Measurements from ENCODE around the gene TEX48.

Gene TEX48

GRCh38 chr9:114668146-114668545 lies 13.8 kb downstream of the TEX48 start:
- TF ChIP-seq GLIS3 (CRISPR knock-in tag; IDR thresholded peaks at IDR 0.05) (no peak), PATZ1 (CRISPR knock-in tag; IDR thresholded peaks at IDR 0.05; ENCODE audit: borderline replicate concordance) (no peak), TSHZ2 (CRISPR knock-in tag; IDR thresholded peaks at IDR 0.05) (no peak), BACH2 (CRISPR knock-in tag; IDR thresholded peaks at IDR 0.05; ENCODE audit: borderline replicate concordance) (no peak), ZFP3 (CRISPR knock-in tag; IDR thresholded peaks at IDR 0.05) (no peak), RARB (CRISPR knock-in tag; IDR thresholded peaks at IDR 0.05) (no peak), TCF4 (CRISPR knock-in tag; IDR thresholded peaks at IDR 0.05; ENCODE audit: borderline replicate concordance) (no peak), TOX (CRISPR knock-in tag; IDR thresholded peaks at IDR 0.05; ENCODE audit: borderline replicate concordance) (no peak), ZFP30 (CRISPR knock-in tag; IDR thresholded peaks at IDR 0.05) (no peak), SNAI2 (CRISPR knock-in tag; IDR thresholded peaks at IDR 0.05) (no peak), PPARA (CRISPR knock-in tag; IDR thresholded peaks at IDR 0.05; ENCODE audit: borderline replicate concordance) (no peak), ZNF8 (CRISPR knock-in tag; IDR thresholded peaks at IDR 0.05) (no peak), ARNTL (CRISPR knock-in tag; IDR thresholded peaks at IDR 0.05; ENCODE audit: borderline replicate concordance, low read depth) (no peak), CSRNP3 (CRISPR knock-in tag; IDR thresholded peaks at IDR 0.05) (no peak), ZNF70 (CRISPR knock-in tag; IDR thresholded peaks at IDR 0.05) (no peak), POU6F1 (CRISPR knock-in tag; IDR thresholded peaks at IDR 0.05; ENCODE audit: borderline replicate concordance, low read depth) (no peak), CREB5 (CRISPR knock-in tag; IDR thresholded peaks at IDR 0.05; ENCODE audit: low read depth) (no peak), ZNF565 (CRISPR knock-in tag; conservative IDR thresholded peaks at IDR 0.05; ENCODE audit: low read depth) (no peak), ESRRG (CRISPR knock-in tag; IDR thresholded peaks at IDR 0.05) (no peak)
- no peak for ATAC-seq

- TF ChIP-seq ISL1 (CRISPR knock-in tag; IDR thresholded peaks at IDR 0.05) (no peak), PATZ1 (CRISPR knock-in tag; IDR thresholded peaks at IDR 0.05; ENCODE audit: borderline replicate concordance) (no peak), ARNTL (CRISPR knock-in tag; IDR thresholded peaks at IDR 0.05; ENCODE audit: borderline replicate concordance, low read depth) (no peak), OSR1 (CRISPR knock-in tag; IDR thresholded peaks at IDR 0.05) (no peak), SNAI2 (CRISPR knock-in tag; IDR thresholded peaks at IDR 0.05) (no peak), ZFP3 (CRISPR knock-in tag; IDR thresholded peaks at IDR 0.05) (no peak), POU6F1 (CRISPR knock-in tag; IDR thresholded peaks at IDR 0.05; ENCODE audit: borderline replicate concordance, low read depth) (no peak), RARB (CRISPR knock-in tag; IDR thresholded peaks at IDR 0.05) (no peak), GLIS3 (CRISPR knock-in tag; IDR thresholded peaks at IDR 0.05) (no peak)
- ATAC-seq = no peak; the same call in 2 of the 3 replicates
Observed at GRCh38 chr9:114666851-114667250, 15.1 kb downstream of the TEX48 start.

Data from SK-N-SH treated with all-trans-retinoic acid at 6 μM for 48 hours (cell line).